GM10266 (cell line): ENCODE measurements around the gene MYO7B.
A peak's percentile ranks its signal among the peaks of the same experiment; 100 is the strongest.

Source experiments
- DNase-seq: peaks from one replicate; pipeline ENCODE4 v3.0.0; 2012; ENCODE audit errors: extremely low spot score
- CTCF ChIP-seq: IDR thresholded peaks from 2 replicates; pipeline ENCODE4 v1.5.1; 2012; ENCODE audit warnings: mild to moderate bottlenecking, low read depth; ENCODE audit not compliant: control insufficient read depth, insufficient read depth; ENCODE audit errors: missing control alignments

MYO7B gene

GRCh38 chr2:127504552-127505430 lies 30.7 kb upstream of the MYO7B start:
- no peak for TF ChIP-seq CTCF
- DNase-seq = no peak

GRCh38 chr2:127506510-127506909 lies 29.0 kb upstream of the MYO7B start:
- DNase-seq = no peak
- TF ChIP-seq CTCF = no peak

GRCh38 chr2:127508023-127508630 lies 27.4 kb upstream of the MYO7B start:
- no peak for TF ChIP-seq CTCF
- DNase-seq = no peak

GRCh38 chr2:127508631-127509034 lies 26.9 kb upstream of the MYO7B start:
- TF ChIP-seq CTCF = no peak
- DNase-seq = peak; percentile 22

GRCh38 chr2:127510073-127510472 lies 25.4 kb upstream of the MYO7B start:
- no peak for DNase-seq
- TF ChIP-seq CTCF = no peak

- no peak for DNase-seq
- TF ChIP-seq CTCF = no peak
These were observed 24.3 kb upstream of the MYO7B start for GRCh38 chr2:127511090-127511695.

GRCh38 chr2:127511917-127512316 lies 23.6 kb upstream of the MYO7B start:
- DNase-seq = no peak
- no peak for TF ChIP-seq CTCF
